HepG2 (cell line): ENCODE measurements around the gene RUSC1. TPM values are rescaled to one million over a fixed set of nuclear protein-coding genes. Genes with fewer than 3 reads are reported as not detected.
A peak's percentile ranks its signal among the peaks of the same experiment; 100 is the strongest.

ENCODE experiments used
- ATAD3A ChIP-seq: sonication (generic); formaldehyde crosslinking; IDR thresholded peaks from 2 replicates; pipeline ENCODE4 v1.4.0; 2020; ENCODE audit warnings: missing genetic modification reagents
- ATM ChIP-seq: fragments of 450-650 bp; IDR thresholded peaks from 2 replicates; pipeline ENCODE4 v1.7.1; 2017; ENCODE audit warnings: mild to moderate bottlenecking, borderline replicate concordance
- IRX3 ChIP-seq: sonication (generic); formaldehyde crosslinking; IDR thresholded peaks from 2 replicates; pipeline ENCODE4 v1.8.1; 2023; ENCODE audit warnings: mild to moderate bottlenecking, low read depth, missing genetic modification reagents, borderline replicate concordance
- KDM4B ChIP-seq: sonication (generic); formaldehyde crosslinking; IDR thresholded peaks from 2 replicates; pipeline ENCODE4 v1.4.0; 2020; ENCODE audit warnings: missing genetic modification reagents
- MTA3 ChIP-seq: sonication (generic); formaldehyde crosslinking; IDR thresholded peaks from 2 replicates; pipeline ENCODE4 v1.4.0; 2020; ENCODE audit warnings: missing genetic modification reagents
- MXD4 ChIP-seq: IDR thresholded peaks from 2 replicates; pipeline ENCODE4 v1.6.1; 2016; ENCODE audit warnings: mild to moderate bottlenecking, missing biosample characterization, missing genetic modification reagents
- NFYB ChIP-seq: sonication (generic); formaldehyde crosslinking; IDR thresholded peaks from 2 replicates; pipeline ENCODE4 v1.4.0; 2020; ENCODE audit warnings: missing genetic modification reagents
- POLR2A ChIP-seq, 2 experiments: IDR thresholded peaks; 2 replicates each; pipeline ENCODE4 v1.6.1; 2011; ENCODE audit warnings: low read depth in 2 of 2, low read length in 2 of 2, mild to moderate bottlenecking in 1 of 2, moderate library complexity in 1 of 2; ENCODE audit not compliant: insufficient read depth in 1 of 2
- RARG ChIP-seq: sonication (generic); formaldehyde crosslinking; IDR thresholded peaks from 2 replicates; pipeline ENCODE4 v1.4.0; 2020; ENCODE audit warnings: low read depth, mild to moderate bottlenecking, missing genetic modification reagents
- SKIL ChIP-seq: sonication (generic); formaldehyde crosslinking; IDR thresholded peaks from 2 replicates; pipeline ENCODE4 v1.8.0; 2022; ENCODE audit warnings: missing genetic modification reagents, mild to moderate bottlenecking, moderate library complexity, borderline replicate concordance
- SNRNP70 ChIP-seq: fragments of 200-400 bp; formaldehyde crosslinking; IDR thresholded peaks from 2 replicates; pipeline ENCODE4 v1.6.1; 2017; ENCODE audit warnings: mild to moderate bottlenecking, low read depth, low read length, moderate library complexity
- TRAFD1 ChIP-seq: sonication (generic); formaldehyde crosslinking; IDR thresholded peaks from 2 replicates; pipeline ENCODE4 v1.5.1; 2020; ENCODE audit warnings: missing genetic modification reagents, mild to moderate bottlenecking, borderline replicate concordance
- U2AF2 ChIP-seq: fragments of 200-400 bp; formaldehyde crosslinking; IDR thresholded peaks from 2 replicates; pipeline ENCODE4 v1.6.1; 2017; ENCODE audit warnings: low read depth, mild to moderate bottlenecking, low read length
- ZNF264 ChIP-seq: sonication (generic); formaldehyde crosslinking; IDR thresholded peaks from 2 replicates; pipeline ENCODE4 v1.4.0; 2020; ENCODE audit warnings: missing genetic modification reagents
- ZNF331 ChIP-seq: sonication (generic); formaldehyde crosslinking; IDR thresholded peaks from 2 replicates; pipeline ENCODE4 v1.4.0; 2020; ENCODE audit warnings: missing genetic modification reagents
- ZNF564 ChIP-seq: sonication (generic); formaldehyde crosslinking; IDR thresholded peaks from 2 replicates; pipeline ENCODE4 v1.8.1; 2023; ENCODE audit warnings: mild to moderate bottlenecking, missing genetic modification reagents
- polyA plus RNA-seq, 8 experiments: library from polyadenylated mRNA; depleted of rRNA in 3 of 8; stranded (reverse) in 7 of 8; unstranded in 1 of 8; fragments of >200 nt; fragmentation: Illumina TruSeq in 4 of 8; extraction: Trizol in 4 of 8; gene quantifications; 2 replicates each; pipeline versions ENCODE4 v1.2.1 to v1.2.3, GENCODE V29; 2011 to 2016; ENCODE audit warnings: low read depth in 4 of 8, missing spikeins in 1 of 8, mixed read lengths in 1 of 8; ENCODE audit not compliant: insufficient read depth in 1 of 8
- total RNA-seq, 5 experiments: library from RNA; depleted of rRNA; stranded (reverse); fragments of >200 nt; fragmentation: Illumina TruSeq; extraction: Trizol; gene quantifications; 2 replicates each; pipeline ENCODE4 v1.2.3, GENCODE V29; 2016; ENCODE audit warnings: low read depth in 1 of 5
- TF ChIP-seq, protein P1 (sequence below): sonication (generic); IDR thresholded peaks from 2 replicates; pipeline ENCODE4 v1.6.1; 2016; ENCODE audit warnings: low read depth, borderline replicate concordance
- TF ChIP-seq, protein P2 (sequence below): sonication (generic); formaldehyde crosslinking; IDR thresholded peaks from 2 replicates; pipeline ENCODE4 v1.4.0; 2020; ENCODE audit warnings: missing genetic modification reagents, mild to moderate bottlenecking, borderline replicate concordance
- TF ChIP-seq, protein P3 (sequence below): sonication (generic); formaldehyde crosslinking; IDR thresholded peaks from 2 replicates; pipeline ENCODE4 v1.8.1; 2023; ENCODE audit warnings: mild to moderate bottlenecking, moderate library complexity, missing genetic modification reagents

Gene RUSC1
- total and polyA plus RNA-seq, 2 of the 13 experiments (the other 11 are each of a cell fraction or from before 2014, with no cell fraction given): 18.7 to 20.4 TPM

DNA sequence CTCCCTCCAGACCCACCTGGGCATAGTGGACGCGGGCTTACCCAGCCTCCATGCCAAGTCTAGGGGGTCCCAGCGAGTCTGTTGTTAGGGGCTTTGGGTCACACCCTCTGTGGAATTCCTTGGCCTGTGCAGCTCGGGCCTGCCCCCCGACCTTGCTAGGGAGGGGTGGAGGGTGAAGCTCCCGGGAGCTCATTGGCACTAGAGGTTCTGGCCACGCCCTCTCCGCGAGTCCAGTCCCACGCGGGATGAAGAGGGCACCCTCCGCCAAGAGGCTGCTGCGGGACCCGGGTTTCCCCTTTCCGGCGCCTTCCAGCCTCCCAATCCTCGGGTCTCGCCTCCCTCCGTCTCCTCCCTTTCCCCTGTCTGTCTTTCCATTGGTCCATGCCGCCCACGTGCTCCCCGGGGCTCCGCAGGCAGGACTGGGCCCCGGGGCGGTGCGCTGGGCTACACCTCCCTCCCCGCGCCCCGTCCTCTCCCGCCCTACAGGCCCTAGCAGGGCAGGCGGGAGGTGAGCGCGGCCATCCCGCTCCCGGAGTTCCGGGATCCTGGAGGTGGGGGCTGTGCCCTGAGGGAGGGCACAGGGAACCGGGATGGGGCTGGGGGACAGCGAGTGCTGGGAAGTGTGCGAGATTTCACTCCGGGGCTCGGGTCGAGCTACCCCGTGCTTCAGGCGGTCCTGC is 3.5 kb downstream of the RUSC1 start (continued):
- TF ChIP-seq RARG (no peak), ATAD3A (CRISPR knock-in tag) (no peak), POLR2A (IDR thresholded peaks at IDR 0.05; ENCODE audit: insufficient read depth in 1 of 2, low read depth in 2 of 2, low read length in 2 of 2) (peak in 1 of 2 experiments; percentile 61; a peak in 2 of 4 replicates), NFYB (peak; percentile 87), MXD4 (CRISPR knock-in tag) (no peak; the same call in 1 of the 2 replicates), MTA3 (CRISPR knock-in tag) (no peak), TRAFD1 (no peak), ZNF331 (no peak), ZNF264 (peak; percentile 34; the same call in 1 of the 2 replicates), IRX3 (CRISPR knock-in tag) (no peak), U2AF2 (no peak), KDM4B (CRISPR knock-in tag) (peak; percentile 6; the same call in 1 of the 2 replicates), SKIL (peak; percentile 48; the same call in 1 of the 2 replicates), SNRNP70 (no peak), ATM (no peak), ZNF564 (CRISPR knock-in tag) (0 out of 2 replicates have a peak, but pooled peaks have one; percentile 41)
- TF ChIP-seq, protein P1, sequence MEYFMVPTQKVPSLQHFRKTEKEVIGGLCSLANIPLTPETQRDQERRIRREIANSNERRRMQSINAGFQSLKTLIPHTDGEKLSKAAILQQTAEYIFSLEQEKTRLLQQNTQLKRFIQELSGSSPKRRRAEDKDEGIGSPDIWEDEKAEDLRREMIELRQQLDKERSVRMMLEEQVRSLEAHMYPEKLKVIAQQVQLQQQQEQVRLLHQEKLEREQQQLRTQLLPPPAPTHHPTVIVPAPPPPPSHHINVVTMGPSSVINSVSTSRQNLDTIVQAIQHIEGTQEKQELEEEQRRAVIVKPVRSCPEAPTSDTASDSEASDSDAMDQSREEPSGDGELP: no peak; the same call in 1 of the 2 replicates
- TF ChIP-seq, protein P2, sequence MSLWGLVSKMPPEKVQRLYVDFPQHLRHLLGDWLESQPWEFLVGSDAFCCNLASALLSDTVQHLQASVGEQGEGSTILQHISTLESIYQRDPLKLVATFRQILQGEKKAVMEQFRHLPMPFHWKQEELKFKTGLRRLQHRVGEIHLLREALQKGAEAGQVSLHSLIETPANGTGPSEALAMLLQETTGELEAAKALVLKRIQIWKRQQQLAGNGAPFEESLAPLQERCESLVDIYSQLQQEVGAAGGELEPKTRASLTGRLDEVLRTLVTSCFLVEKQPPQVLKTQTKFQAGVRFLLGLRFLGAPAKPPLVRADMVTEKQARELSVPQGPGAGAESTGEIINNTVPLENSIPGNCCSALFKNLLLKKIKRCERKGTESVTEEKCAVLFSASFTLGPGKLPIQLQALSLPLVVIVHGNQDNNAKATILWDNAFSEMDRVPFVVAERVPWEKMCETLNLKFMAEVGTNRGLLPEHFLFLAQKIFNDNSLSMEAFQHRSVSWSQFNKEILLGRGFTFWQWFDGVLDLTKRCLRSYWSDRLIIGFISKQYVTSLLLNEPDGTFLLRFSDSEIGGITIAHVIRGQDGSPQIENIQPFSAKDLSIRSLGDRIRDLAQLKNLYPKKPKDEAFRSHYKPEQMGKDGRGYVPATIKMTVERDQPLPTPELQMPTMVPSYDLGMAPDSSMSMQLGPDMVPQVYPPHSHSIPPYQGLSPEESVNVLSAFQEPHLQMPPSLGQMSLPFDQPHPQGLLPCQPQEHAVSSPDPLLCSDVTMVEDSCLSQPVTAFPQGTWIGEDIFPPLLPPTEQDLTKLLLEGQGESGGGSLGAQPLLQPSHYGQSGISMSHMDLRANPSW (CRISPR knock-in tag): 0 out of 2 replicates have a peak, but pooled peaks have one; percentile 47
- TF ChIP-seq, protein P3, sequence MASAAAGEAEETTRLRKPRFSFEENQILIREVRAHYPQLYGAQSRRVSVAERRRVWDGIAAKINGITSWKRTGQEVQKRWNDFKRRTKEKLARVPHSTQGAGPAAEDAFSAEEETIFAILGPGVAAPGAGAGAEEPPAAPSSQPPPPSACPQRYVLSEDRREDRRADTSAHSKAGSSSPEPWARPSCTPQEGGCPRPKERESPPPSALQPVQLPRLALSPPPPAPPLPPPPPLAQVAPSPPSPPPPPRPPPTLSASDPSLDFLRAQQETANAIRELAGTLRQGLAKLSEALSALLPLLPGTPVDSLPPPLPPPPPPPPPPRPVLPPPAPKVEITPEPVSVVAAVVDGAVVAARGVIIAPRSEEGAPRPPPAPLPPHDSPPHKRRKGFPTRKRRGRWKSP (CRISPR knock-in tag): peak; percentile 57
